ACHN (cell line): ENCODE measurements around the gene ATP1A4.
"Not testable (repeated sequence)": the region's sequence is repeated elsewhere in the genome, so short reads cannot be mapped to it uniquely, and the experiment has no call there.

Experiments
- DNase-seq: peaks from one replicate; pipeline ENCODE4 v3.0.0-alpha.2; 2015
- in situ Hi-C: cut with HindIII; loops from 2 replicates; pipeline ENCODE4 v1.10.0; 2017; ENCODE audit warnings: low sequenced_read_pairs, low pct_ligation_motif_present, low pct_unique_long_range_greater_than_20kb

Gene ATP1A4

DNA sequence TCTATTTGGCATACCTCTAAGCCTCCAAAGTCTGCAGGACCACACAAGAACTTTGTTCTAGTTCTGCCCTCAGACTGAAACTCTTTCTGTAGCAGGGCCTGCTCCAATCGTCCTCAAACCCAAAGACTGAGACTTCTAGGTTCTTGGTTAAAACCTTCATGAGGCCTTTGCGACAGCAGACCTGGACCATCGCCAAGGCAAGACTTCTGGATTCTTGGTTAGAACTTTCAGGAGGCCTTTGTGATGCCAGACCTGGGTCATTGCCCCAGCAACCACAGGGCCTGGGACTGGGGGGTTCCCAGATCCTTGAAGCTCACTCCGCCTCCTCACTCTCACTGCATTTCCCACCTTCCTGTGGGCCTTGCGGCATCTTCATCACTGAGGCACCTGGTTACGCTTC lies at the start of gene ATP1A4:
Gene ATP1A4 (plus strand): TSS at position 301 of the 400 bp plus-strand sequence. CDS start 438 bp downstream, outside the sequence.
- DNase-seq: no peak
- in situ Hi-C loops: no loop called here

DNA sequence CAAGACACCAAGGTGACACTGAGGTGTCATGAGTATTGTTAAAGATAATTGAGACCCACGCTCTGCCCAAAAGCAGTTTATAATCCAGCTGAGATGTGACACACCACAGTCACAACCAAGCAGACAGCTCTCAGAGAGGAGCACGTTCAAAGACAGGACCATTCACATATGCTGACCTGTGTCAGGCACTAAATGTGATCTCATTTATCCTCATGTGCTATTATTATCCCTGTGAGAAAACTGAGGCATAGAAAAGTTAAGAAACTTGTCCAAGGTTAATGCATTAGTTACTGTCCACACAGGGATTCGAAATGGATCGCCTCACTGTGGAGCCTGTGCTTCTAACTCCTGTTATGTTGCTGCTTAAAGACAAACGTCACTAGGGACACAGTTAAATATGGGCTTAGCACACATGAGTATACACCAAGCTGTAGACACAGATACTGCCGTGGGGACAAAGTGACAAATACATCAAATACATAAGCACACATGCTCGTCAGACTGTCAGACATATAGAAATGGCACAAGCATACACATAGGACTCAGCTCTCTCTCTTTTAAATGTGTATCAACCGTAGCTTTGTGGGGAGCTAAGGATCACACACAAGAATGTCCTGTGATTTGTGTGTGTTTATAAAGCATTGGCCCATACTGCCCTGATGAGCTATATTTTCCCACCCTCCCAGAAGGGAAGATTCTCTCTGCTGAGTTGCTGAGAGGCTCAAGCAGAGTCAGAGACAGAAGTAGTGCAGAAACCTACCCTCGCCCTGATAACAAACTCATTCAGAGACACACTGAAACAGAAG lies 49.5 kb upstream of the ATP1A4 start:
- in situ Hi-C loops: no loop called here

GRCh38 chr1:160103658-160104408 lies 47.6 kb upstream of the ATP1A4 start:
- DNase-seq: no peak
- in situ Hi-C loops: no loop called here

More for the DNA sequence above, 49.5 kb upstream of the ATP1A4 start:
- DNase-seq: no peak

DNA sequence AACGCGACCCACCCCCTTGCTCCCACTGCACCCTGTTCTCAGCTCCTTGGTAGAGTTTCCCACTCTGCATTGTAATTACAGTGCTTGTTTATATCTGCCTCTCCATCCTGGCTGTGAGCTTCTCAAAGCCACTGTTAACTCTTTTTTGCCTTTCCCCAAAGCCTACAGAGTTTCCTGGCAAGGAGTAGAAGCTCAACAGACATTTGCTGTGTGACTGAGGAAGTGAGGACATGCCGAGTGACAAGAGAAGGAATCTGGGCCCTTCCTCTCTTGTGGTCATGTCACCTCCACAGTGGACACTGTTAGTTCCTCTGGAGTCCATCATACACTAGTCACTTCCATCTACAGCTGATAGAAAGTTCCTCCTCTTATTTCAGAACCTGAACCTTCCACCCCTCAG lies 46.9 kb upstream of the ATP1A4 start:
- DNase-seq: no peak
- in situ Hi-C loops: no loop called here

DNA sequence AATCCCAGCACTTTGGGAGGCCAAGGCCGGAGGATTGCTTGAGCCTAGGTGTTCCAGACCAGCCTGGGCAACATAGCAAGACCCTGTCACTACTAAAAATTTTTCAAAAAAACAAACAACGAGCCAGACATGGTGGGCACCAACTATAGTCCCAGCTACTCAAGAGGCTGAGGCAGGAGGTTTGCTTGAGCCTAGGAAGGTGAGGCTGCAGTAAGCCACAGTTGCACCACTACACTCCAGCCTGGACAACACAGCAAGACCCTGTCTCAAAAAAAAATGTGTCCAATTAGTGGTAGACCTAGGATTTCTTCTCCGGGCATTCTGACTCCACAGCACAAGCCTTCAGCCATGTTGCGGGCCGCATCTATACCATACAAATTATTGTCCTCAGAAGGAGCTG lies 46.2 kb upstream of the ATP1A4 start:
- DNase-seq: no peak
- in situ Hi-C loops: no loop called here

DNA sequence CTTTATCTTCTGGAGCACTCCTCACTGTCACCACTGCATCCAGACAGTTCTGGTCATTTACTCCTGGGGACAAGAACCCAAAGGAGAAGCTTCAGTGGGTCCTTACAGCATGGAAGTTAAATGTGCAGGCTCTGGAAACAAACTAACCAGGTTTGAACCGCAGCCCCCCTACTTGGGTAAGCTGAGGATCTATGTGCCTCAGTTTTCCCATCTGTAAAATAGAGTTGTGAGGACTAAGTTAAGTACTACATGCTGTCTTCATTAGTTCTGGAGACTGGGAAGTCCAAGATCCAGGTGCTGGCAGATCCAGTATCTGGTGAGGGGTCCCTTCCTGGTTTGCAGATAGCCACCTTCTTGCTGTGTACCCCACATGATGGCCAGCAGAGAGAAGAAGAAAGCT lies 43.9 kb upstream of the ATP1A4 start:
- DNase-seq: no peak
- in situ Hi-C loops: no loop called here

- peak; percentile 85 for DNase-seq
- in situ Hi-C loops: no loop called here
Observed at GRCh38 chr1:160108888-160109662, 42.3 kb upstream of the ATP1A4 start.

DNA sequence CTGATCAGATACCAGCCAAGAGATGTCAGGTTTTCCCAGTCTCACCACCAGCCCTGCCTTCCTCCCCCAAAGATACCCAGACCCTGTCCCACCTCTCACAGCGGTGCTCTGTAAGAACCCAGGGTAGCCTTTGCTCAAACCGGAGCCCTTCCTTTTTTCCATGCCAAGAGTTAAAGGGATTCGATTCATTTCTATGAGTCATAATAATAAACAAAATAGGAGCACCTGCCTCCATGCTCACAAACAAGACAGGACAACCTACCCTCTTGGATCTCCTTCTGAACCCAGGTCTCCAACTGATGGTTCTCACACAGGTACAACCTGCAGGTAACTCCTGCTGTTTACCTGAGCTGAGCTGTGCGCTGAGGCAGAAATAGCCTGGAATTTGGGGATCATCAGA lies 41.7 kb upstream of the ATP1A4 start:
- DNase-seq: no peak
- in situ Hi-C loops: no loop called here

DNA sequence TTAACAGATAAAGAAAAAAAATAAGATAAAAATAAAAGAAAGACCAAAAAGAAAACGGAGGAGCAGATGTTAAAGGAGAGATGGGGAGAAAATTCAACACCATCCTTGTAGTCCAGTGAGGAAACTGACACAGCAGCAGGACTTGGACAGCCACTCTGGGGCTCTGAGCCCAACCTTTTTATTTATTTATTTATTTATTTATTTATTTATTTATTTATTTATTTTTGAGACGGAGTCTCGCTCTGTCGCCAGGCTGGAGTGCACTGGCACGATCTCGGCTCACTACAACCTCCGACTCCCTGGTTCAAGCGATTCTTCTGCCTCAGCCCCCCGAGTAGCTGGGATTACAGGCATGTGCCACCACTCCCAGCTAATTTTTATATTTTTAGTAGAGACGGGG lies 39.9 kb upstream of the ATP1A4 start:
- in situ Hi-C loops, DNase-seq: not testable (repeated sequence)

DNA sequence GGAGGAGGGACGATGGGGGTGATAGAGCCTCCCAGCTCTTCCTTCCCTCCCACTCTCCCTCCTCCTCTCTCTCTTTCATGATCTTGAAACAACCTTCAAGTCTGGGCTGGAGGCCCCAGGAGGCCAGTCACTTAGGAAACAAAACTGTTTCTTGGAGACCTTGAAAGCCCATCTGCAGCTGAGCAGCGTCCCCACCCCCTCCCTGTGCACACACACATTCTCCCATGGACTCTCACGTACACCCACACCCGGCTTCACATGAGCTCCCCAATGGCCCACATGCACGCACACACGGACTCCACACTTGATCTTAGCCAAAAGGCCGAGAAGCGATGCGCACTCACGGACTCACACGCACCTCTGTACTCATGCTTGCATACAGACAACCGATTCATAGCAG lies 39.0 kb upstream of the ATP1A4 start:
- DNase-seq: no peak
- in situ Hi-C loops: no loop called here

GRCh38 chr1:160113407-160113806 lies 38.0 kb upstream of the ATP1A4 start:
- no peak for DNase-seq
- in situ Hi-C loops: no loop called here

DNA sequence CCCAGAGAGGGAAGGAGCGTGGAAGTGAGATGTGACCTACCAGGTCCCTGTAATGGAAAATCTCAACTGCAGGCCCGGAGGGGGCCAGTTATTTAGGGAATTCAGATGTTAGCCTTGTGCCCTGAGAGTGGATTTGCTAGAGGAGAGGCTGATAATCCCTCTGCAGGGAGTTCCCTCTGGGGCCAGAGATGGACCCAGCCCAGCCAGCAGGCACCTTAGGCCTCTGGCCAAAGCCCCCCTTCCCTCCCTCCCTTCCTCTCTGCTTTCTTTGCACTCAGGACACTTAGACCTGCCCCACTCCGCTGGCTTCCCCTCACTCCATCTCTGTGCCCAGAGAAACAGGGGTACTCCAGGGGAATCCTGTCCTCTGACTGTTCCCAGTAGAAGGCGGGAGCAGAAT lies 37.3 kb upstream of the ATP1A4 start:
- no peak for DNase-seq
- in situ Hi-C loops: no loop called here

- DNase-seq: no peak
- in situ Hi-C loops: no loop called here
Observed at GRCh38 chr1:160115545-160116282, 35.7 kb upstream of the ATP1A4 start, which contains the start of gene ATP1A2. ATP1A2 (plus strand) TSS chr1:160115759; CDS start chr1:160115862, 103 bp downstream.

- no peak for DNase-seq
- in situ Hi-C loops: no loop called here
Observed at GRCh38 chr1:160116283-160117147, 34.9 kb upstream of the ATP1A4 start.

GRCh38 chr1:160117300-160117699 lies 34.1 kb upstream of the ATP1A4 start:
- in situ Hi-C loops: no loop called here
- DNase-seq: no peak

DNA sequence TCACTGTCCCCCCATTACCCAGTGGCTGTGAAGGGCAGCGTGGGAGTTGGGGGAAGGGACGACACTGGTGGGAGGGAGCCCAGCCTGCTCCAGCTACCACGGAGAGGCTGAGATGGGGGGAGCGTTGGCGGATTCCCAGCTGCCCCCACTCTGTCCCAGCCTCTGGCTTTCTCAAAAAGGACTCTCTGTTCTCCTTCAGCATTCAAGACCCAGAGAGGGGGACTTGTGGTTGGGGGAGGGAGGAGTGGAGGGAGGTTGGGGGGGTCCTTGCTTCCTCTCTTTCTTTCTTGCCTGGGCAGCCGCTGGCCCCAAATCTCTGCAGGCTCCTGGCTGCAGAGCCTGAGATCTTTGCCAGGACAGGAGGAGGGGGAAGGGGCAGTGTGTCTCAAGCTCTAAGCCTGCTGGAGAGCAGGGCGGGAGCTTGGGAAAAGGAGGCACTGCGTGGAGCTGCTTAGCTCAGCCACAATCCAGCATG lies 33.7 kb upstream of the ATP1A4 start:
- in situ Hi-C loops: no loop called here
- no peak for DNase-seq

DNA sequence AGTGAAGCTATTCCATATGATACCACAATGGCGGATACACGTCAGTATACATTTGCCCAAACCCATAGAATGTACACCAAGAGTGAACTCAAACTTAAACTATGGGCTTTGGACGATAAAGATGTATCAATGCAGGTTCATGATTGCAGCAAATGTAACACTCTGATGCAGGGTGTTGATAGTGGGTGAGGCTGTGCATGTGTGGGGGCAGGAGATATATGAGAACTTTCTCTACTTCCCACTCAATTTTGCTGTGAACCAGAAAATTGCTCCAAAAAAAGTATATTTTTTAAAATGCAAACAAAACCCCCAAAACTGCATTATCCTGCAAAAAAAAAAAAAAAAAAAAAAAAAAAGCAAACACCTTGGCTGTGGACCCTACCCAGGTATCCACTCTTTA lies 32.5 kb upstream of the ATP1A4 start:
- in situ Hi-C loops: no loop called here
- no peak for DNase-seq
